Lower lobe of right lung (tissue), 2 donors: ENCODE results near the gene GALNTL6. TPM values are rescaled to one million over a fixed set of nuclear protein-coding genes. Genes with fewer than 3 reads are reported as not detected.

Experiments
- ATAC-seq, 2 donors: fragments of 200-7000 bp; cut with Tn5 transposase; one replicate each; pipeline ENCODE4 v1.9.1; 2020 to 2022; ENCODE audit warnings: mild to moderate bottlenecking in 2 of 2, moderate library complexity in 2 of 2
- DNase-seq: peaks from one replicate; pipeline ENCODE4 v3.0.0-alpha.2; 2020
- H3K27ac ChIP-seq: fragments of 200-600 bp; one replicate; pipeline ENCODE4 v1.8.0; 2022
- H3K27me3 ChIP-seq: fragments of 200-600 bp; one replicate; pipeline ENCODE4 v1.8.0; 2022; ENCODE audit warnings: low read depth
- H3K36me3 ChIP-seq: fragments of 200-600 bp; one replicate; pipeline ENCODE4 v1.8.0; 2022; ENCODE audit warnings: mild to moderate bottlenecking
- H3K4me1 ChIP-seq: fragments of 200-600 bp; one replicate; pipeline ENCODE4 v1.8.0; 2022
- H3K4me3 ChIP-seq: fragments of 200-600 bp; one replicate; pipeline ENCODE4 v1.8.0; 2022; ENCODE audit warnings: mild to moderate bottlenecking
- H3K9me3 ChIP-seq: fragments of 200-600 bp; one replicate; pipeline ENCODE4 v1.8.0; 2022
- CTCF ChIP-seq: fragments of 200-600 bp; IDR thresholded peaks from one replicate; pipeline ENCODE4 v1.8.0; 2022; ENCODE audit warnings: antibody characterized with exemption, mild to moderate bottlenecking
- intact Hi-C: fragments of 100-400 bp; cut with DNase I; formaldehyde crosslinking; loops from one replicate; pipeline ENCODE4 v1.11.0; 2022
- total RNA-seq: library from RNA; stranded (reverse); fragmentation: NEBNext Ultra II Directional; extraction: Animal tissue kit (Norgen Biotek cat#: 25700); gene quantifications from one replicate; pipeline ENCODE4 v1.2.1, GENCODE V29; 2021
- donor health status: DM: no; HTN: yes; CAD: no; lungs with severe emphysema.

Gene GALNTL6
- total RNA-seq, 1 donor from 2014 or later: not detected

GRCh38 chr4:172857026-172857425 lies 1043.8 kb downstream of the GALNTL6 start:
- H3K9me3 ChIP-seq: no peaks in the 10 kb centered on the region
- ATAC-seq (no peak), DNase-seq (no peak)
- intact Hi-C loops: no loop called here
- TF ChIP-seq CTCF: no peak
- H3K27me3 ChIP-seq: no peaks in the 10 kb centered on the region
- H3K36me3 ChIP-seq: no peaks in the 10 kb centered on the region
- no peaks in the 10 kb centered on the region for H3K4me1 ChIP-seq
- no peak overlapping the region for H3K27ac ChIP-seq
- H3K4me3 ChIP-seq: no peak overlapping the region

- intact Hi-C loops: no loop called here
- no peaks in the 10 kb centered on the region for H3K36me3 ChIP-seq
- H3K4me3 ChIP-seq: no peak overlapping the region
- no peaks in the 10 kb centered on the region for H3K9me3 ChIP-seq
- DNase-seq (no peak), ATAC-seq (no peak)
- no peak for TF ChIP-seq CTCF
- no peak overlapping the region for H3K27ac ChIP-seq
- H3K27me3 ChIP-seq: no peaks in the 10 kb centered on the region
- H3K4me1 ChIP-seq: no peaks in the 10 kb centered on the region
These were observed 1045.6 kb downstream of the GALNTL6 start for GRCh38 chr4:172858731-172859230.

GRCh38 chr4:172865103-172865502 lies 1051.9 kb downstream of the GALNTL6 start:
- H3K9me3 ChIP-seq: no peaks in the 10 kb centered on the region
- no peak overlapping the region for H3K4me3 ChIP-seq
- H3K36me3 ChIP-seq: no peaks in the 10 kb centered on the region
- H3K27me3 ChIP-seq: no peaks in the 10 kb centered on the region
- no peak for TF ChIP-seq CTCF
- no peak overlapping the region for H3K27ac ChIP-seq
- no peaks in the 10 kb centered on the region for H3K4me1 ChIP-seq
- no peak for ATAC-seq
- intact Hi-C loops: no loop called here
- DNase-seq: no peak

- TF ChIP-seq CTCF: no peak
- no peak overlapping the region for H3K27ac ChIP-seq
- no peaks in the 10 kb centered on the region for H3K4me1 ChIP-seq
- H3K9me3 ChIP-seq: no peaks in the 10 kb centered on the region
- intact Hi-C loops: no loop called here
- no peaks in the 10 kb centered on the region for H3K36me3 ChIP-seq
- ATAC-seq (no peak), DNase-seq (no peak)
- H3K4me3 ChIP-seq: no peak overlapping the region
- no peaks in the 10 kb centered on the region for H3K27me3 ChIP-seq
These were observed 1052.4 kb downstream of the GALNTL6 start for GRCh38 chr4:172865531-172866127.

- Histone ChIP-seq H3K27ac (no peak overlapping the region), H3K4me3 (no peak overlapping the region), H3K36me3 (no peaks in the 10 kb centered on the region), H3K4me1 (no peaks in the 10 kb centered on the region), H3K9me3 (no peaks in the 10 kb centered on the region), H3K27me3 (no peaks in the 10 kb centered on the region)
- intact Hi-C loops: no loop called here
- ATAC-seq (no peak), DNase-seq (no peak)
- TF ChIP-seq CTCF: no peak
These were observed 1053.2 kb downstream of the GALNTL6 start for GRCh38 chr4:172866421-172866820.
